HG02763 (cell line): ENCODE measurements around the gene ANAPC1.
"Not testable (repeated sequence)": the region's sequence is repeated elsewhere in the genome, so short reads cannot be mapped to it uniquely, and the experiment has no call there.

Source experiments
- ATAC-seq: cut with Tn5 transposase; IDR thresholded peaks from one replicate; pipeline ENCODE4 v1.9.1; 2021; ENCODE audit warnings: mild to moderate bottlenecking, moderate library complexity; ENCODE audit not compliant: unreplicated experiment

ANAPC1 gene

GRCh38 chr2:111735838-111736721 is 147.9 kb downstream of the ANAPC1 start:
- ATAC-seq, result peak; percentile 79

GRCh38 chr2:111735420-111735819 is 148.6 kb downstream of the ANAPC1 start:
- not testable (repeated sequence) for ATAC-seq

- ATAC-seq, result not testable (repeated sequence)
Measured at GRCh38 chr2:111729812-111730458, 154.1 kb downstream of the ANAPC1 start.

- not testable (repeated sequence) for ATAC-seq
Measured at GRCh38 chr2:111727611-111728110, 156.3 kb downstream of the ANAPC1 start.

GRCh38 chr2:111725742-111726141 is 158.3 kb downstream of the ANAPC1 start:
- ATAC-seq, result not testable (repeated sequence)

GRCh38 chr2:111719610-111720009 is 164.4 kb downstream of the ANAPC1 start:
- not testable (repeated sequence) for ATAC-seq
